Spleen (tissue), 7 donors: ENCODE results near the gene COX7C.
"Not testable (repeated sequence)": the region's sequence is repeated elsewhere in the genome, so short reads cannot be mapped to it uniquely, and the experiment has no call there.

ENCODE experiments used
- CTCF ChIP-seq, 11 experiments: fragments of 200-600 bp in 7 of 11; fragments of 450-650 bp in 4 of 11; sonication (generic) in 4 of 11; IDR thresholded peaks in 8 of 11; conservative IDR thresholded peaks in 3 of 11; 1 replicate in 7 of 11; 2 replicates in 4 of 11; pipeline versions ENCODE4 v1.4.0 to v1.8.0; 2016 to 2021; ENCODE audit warnings: antibody characterized with exemption in 11 of 11, inconsistent platforms in 4 of 11, mild to moderate bottlenecking in 1 of 11
- POLR2A ChIP-seq, 3 donors: fragments of 450-650 bp; IDR thresholded peaks; one replicate each; pipeline ENCODE4 v1.5.1; 2017; ENCODE audit warnings: antibody characterized with exemption in 3 of 3, mild to moderate bottlenecking in 1 of 3
- donor health status: DM: no; HTN: no; CAD: no; lungs with moderate emphysema.
- donor health status: DM: no; HTN: no; CAD: no.
- donor health status: DM: no; HTN: no; CAD: no.

GRCh38 chr5:86569522-86570426, 48.0 kb upstream of the COX7C start:
- not testable (repeated sequence) for TF ChIP-seq CTCF (IDR thresholded peaks at IDR 0.05 in 8 of 11, conservative IDR thresholded peaks at IDR 0.05 in 3 of 11); POLR2A (IDR thresholded peaks at IDR 0.05)
